Choroid plexus epithelial cell (primary cell): Measurements from ENCODE around the gene SPATC1L.

Experiments
- DNase-seq: peaks from one replicate; pipeline ENCODE4 v3.0.0-alpha.2; 2010; ENCODE audit warnings: low read depth
- H3K4me3 ChIP-seq: 2 replicates; pipeline ENCODE4 v1.5.1; 2011; ENCODE audit warnings: low read depth, mild to moderate bottlenecking, control low read depth, low read length, moderate library complexity
- TF ChIP-seq, protein P1 (sequence below): conservative IDR thresholded peaks from 2 replicates; pipeline ENCODE4 v1.5.1; 2011; ENCODE audit warnings: low read depth, mild to moderate bottlenecking, control low read depth, inconsistent platforms, low read length, moderate library complexity

Gene SPATC1L

DNA sequence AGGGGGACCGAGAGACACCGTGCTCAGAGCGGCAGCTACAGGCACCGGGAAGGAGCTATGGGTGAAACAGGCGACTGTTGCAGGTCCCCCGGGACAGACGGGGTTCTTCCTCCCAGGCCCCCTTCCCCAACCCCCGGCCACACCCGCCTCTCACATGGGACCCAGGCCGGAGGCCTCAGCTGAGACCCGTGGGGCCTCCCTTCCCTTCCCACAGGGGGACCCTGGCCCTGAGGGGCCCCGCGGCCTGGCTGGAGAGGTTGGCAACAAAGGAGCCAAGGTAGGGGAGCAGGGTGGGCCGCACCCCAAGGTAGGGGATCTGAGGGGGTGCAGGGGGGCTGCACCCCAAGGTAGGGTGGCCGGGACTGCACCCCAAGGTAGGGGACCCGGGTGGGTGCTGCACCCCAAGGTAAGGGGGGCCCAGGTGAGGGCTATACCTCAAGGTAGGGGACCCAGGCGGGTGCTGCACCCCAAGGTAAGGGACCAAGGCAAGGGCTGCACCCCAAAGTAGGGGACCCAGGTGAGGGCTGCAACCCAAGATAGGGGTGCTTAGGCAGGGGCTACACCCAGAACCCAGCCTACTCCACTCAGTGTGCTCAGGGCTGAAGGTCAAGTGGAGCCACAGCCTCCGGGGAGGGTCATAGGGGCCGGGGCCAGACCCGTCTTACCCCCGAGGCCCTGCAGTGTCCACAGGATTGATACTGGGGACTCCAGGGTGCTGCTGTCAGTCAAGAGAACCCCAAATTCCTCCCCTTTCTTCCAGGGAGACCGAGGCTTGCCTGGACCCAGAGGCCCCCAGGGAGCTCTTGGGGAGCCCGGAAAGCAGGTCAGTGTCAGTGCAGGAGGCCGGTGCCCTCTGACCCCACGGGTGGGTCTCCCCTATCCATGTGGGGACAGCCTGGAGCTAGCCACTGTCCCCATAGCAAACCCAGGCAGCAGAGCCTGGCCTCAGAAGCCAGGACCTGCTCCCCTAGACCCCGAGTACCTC is 63.7 kb downstream of the SPATC1L start:
- DNase-seq: no peak
- no peak overlapping the region for H3K4me3 ChIP-seq
- TF ChIP-seq, protein P1, sequence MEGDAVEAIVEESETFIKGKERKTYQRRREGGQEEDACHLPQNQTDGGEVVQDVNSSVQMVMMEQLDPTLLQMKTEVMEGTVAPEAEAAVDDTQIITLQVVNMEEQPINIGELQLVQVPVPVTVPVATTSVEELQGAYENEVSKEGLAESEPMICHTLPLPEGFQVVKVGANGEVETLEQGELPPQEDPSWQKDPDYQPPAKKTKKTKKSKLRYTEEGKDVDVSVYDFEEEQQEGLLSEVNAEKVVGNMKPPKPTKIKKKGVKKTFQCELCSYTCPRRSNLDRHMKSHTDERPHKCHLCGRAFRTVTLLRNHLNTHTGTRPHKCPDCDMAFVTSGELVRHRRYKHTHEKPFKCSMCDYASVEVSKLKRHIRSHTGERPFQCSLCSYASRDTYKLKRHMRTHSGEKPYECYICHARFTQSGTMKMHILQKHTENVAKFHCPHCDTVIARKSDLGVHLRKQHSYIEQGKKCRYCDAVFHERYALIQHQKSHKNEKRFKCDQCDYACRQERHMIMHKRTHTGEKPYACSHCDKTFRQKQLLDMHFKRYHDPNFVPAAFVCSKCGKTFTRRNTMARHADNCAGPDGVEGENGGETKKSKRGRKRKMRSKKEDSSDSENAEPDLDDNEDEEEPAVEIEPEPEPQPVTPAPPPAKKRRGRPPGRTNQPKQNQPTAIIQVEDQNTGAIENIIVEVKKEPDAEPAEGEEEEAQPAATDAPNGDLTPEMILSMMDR: no peak

GRCh38 chr21:46119637-46120271 is 64.5 kb downstream of the SPATC1L start:
- DNase-seq: no peak
- no peak overlapping the region for H3K4me3 ChIP-seq
- TF ChIP-seq, protein P1: no peak

DNA sequence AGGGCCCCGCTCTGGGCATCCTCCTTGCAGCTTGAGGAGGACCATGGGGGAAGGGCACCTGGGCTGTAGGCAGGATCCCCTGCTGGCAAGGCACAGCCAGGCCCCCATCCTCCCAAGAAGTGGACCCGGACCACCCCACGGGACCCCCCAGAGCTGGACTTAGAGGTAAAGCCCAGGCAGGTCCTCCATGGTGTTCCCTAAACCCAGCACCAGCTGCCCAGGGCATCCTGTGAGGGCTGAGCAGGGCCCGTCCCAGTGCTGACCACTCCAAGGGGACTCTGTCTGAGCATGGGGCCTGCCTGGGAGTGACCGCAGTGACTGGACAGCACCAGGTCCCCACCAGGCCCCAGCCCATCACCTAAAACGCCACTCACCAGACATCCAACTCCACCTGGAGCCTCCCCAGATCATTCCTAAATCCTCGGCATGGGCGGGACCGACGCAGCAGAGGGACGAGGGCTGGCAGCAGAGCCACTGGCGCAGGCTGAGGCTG is 65.1 kb downstream of the SPATC1L start:
- TF ChIP-seq, protein P1: no peak
- DNase-seq: no peak
- no peak overlapping the region for H3K4me3 ChIP-seq

DNA sequence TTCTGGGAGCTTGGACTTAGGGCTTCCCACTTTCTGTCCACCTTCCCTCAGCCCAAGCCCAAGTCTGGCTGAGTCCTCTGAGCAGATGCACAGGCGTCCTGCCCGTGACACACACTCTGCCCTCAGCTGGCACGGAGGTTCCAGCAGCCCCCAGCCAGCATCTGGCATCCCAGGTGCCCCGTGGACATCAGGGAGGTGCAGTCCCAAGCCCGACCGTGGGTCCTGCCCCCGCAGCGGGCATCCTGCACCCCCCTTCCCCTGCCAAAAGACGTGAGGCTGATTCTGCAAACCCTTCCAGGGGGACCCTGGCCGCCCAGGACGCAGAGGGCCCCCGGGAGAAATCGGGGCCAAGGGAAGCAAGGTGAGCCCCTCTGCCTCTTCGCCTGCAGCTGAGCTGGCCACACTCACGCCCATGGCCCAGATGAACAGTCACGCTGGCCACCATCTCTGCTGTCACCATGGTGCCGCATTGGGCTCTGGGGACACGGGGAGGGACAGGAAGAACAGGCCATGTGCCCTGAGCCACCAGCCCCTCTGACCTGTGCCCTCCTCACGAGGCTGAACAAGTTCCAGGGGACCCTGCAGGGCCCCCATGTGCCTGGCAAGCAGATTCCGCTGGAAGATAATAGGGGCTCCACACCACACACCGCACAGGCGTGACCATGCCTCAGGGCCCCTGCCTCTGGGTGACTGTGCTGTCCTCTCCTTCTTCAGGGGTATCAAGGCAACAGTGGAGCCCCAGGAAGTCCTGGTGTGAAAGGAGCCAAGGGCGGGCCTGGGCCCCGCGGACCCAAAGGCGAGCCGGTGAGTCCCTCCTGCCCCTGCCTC is 65.7 kb downstream of the SPATC1L start:
- TF ChIP-seq, protein P1: no peak
- no peak for DNase-seq
- no peak overlapping the region for H3K4me3 ChIP-seq

DNA sequence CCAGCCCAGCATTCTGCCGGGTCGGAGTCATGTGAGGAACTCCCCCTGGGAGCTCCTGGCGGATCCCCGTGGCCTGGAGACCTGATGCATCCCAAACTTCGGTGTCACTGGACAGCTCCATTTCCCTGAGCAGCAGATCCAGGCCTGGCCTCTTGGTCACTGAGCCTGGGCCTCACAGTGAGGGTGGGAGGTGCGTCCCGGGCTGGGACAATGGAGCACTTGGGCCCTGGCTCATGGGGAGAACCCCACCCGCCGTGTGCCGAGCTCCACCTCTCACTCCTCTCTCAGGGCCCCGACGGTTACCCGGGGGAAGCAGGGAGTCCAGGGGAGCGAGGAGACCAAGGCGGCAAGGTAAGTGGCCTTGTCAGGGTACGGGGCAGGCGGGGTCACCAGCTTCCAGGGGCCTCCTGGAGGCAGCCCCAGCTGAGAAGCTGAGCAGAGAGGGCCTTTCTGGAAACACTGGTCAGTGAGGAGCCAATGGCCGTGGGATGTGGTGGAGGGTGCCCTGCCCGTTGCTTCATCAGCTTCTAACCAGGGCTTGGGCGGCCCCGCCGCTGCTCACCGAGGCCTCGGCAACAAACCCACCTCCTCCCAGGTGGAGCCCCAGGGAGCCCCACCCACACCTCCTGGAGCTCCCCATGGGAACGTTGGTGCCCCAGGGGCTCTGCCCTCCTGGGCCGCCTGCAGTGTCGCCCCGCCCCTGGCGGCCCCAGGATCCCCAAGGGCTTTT is 66.5 kb downstream of the SPATC1L start:
- TF ChIP-seq, protein P1: no peak
- no peak overlapping the region for H3K4me3 ChIP-seq
- DNase-seq: no peak

GRCh38 chr21:46116776-46117585 is 67.3 kb downstream of the SPATC1L start:
- no peak for DNase-seq
- TF ChIP-seq, protein P1: no peak
- no peak overlapping the region for H3K4me3 ChIP-seq
